Measurements from ENCODE around the gene GPR31.

DNA sequence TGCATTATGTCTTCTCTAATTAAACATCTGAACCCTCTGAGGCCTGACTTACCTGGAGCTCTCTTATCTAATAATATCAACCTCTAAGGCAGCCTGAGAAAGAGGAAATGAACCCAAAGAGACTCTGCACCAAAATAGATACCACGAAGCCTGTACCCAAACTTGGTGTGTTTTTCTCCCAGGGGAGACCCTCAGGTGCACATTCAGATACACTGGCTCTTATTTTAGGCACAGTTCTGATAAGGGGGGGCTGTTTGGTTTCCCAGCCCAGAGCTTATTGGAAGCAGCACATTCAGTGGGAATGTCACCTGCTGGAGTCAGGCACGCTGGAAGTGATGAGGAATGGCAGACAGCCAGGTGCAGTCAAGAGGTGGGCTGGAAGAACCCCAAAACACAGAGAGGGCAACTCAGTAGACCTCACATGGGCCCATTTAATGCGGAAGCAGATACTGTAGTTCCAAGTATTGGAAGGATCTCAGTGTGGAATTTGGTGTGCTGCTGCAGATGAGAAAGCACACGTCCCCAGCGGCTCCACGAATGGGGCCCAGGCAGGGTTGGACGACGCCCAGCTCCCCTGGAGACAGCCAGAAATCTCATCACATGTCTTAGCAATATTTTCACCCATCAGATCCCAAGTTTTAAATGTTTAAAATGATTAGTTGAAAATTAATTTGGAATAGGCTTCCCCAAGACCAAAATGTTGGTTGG, 44.6 kb downstream of the GPR31 start:
- TF ChIP-seq, protein P1, sequence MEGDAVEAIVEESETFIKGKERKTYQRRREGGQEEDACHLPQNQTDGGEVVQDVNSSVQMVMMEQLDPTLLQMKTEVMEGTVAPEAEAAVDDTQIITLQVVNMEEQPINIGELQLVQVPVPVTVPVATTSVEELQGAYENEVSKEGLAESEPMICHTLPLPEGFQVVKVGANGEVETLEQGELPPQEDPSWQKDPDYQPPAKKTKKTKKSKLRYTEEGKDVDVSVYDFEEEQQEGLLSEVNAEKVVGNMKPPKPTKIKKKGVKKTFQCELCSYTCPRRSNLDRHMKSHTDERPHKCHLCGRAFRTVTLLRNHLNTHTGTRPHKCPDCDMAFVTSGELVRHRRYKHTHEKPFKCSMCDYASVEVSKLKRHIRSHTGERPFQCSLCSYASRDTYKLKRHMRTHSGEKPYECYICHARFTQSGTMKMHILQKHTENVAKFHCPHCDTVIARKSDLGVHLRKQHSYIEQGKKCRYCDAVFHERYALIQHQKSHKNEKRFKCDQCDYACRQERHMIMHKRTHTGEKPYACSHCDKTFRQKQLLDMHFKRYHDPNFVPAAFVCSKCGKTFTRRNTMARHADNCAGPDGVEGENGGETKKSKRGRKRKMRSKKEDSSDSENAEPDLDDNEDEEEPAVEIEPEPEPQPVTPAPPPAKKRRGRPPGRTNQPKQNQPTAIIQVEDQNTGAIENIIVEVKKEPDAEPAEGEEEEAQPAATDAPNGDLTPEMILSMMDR (IDR thresholded peaks at IDR 0.05; ENCODE audit: poor library complexity, severe bottlenecking): no peak
- no peak for TF ChIP-seq SMC3 (conservative IDR thresholded peaks at IDR 0.05; ENCODE audit: poor library complexity)
